HG03175 (cell line): ENCODE measurements around the gene ABCF3.

Source experiments
- ATAC-seq: cut with Tn5 transposase; IDR thresholded peaks from one replicate; pipeline ENCODE4 v1.9.1; 2021; ENCODE audit warnings: mild to moderate bottlenecking, moderate library complexity; ENCODE audit not compliant: unreplicated experiment

ABCF3 gene

GRCh38 chr3:184230081-184230602 lies 44.1 kb downstream of the ABCF3 start:
- ATAC-seq, result no peak

GRCh38 chr3:184230603-184231528 lies 44.9 kb downstream of the ABCF3 start:
- ATAC-seq, result no peak

DNA sequence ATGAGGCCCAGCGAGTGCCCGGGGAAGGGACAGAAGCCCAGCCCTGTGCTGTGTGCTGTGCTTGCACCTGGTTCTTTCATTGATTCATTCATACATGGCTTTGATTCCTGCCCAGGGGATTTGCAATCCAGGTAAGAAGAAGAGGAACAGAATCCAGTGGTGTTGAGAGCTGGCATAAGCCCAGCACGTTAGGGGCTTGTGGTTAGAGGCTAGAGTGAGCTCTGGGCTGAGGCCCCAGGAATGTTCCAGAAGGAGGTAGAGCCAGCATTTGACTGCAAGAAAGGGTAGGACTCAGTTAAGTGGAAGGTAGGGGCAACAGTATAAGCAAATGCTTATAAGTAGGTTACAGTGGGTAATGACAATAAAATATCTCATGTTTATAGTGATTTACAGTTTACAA lies 45.7 kb downstream of the ABCF3 start:
- ATAC-seq, result no peak

GRCh38 chr3:184233127-184233843 lies 47.3 kb downstream of the ABCF3 start:
- no peak for ATAC-seq

GRCh38 chr3:184234224-184234623 lies 48.2 kb downstream of the ABCF3 start:
- no peak for ATAC-seq

DNA sequence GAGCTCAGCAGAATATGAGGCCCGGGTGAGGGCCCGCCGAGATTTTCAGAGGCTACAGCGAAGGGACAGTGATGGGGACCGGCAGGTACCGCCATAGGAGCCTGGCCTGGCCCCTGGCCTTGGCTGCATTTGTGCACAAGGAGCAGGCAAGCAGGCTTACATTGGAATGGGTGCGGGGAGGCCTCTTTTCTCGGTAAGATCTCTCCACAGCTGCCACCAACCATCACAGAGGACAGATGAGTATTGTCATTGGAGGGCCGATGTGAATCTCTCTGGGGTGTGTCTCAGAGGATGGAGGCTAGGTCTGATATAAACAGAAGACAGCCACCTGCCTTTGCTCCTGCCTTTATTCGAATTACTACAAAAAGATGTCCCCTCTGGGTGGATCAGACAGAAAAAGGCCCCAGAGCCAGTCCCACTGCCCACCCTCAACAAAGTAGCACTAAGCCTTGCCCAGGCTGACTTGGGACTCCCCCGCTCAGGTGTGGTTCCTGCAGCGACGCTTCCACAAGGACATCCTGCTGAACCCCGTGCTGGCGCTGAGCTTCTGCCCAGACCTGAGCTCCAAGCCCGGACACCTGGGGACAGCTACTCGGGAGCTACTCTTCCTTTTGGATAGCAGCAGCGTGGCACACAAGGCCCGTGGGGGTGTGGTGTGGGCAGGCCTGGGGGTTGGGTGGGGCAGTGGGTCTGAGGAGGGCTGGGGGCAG lies 48.8 kb downstream of the ABCF3 start:
- no peak for ATAC-seq

- no peak for ATAC-seq
Measured at GRCh38 chr3:184235381-184236032, 49.5 kb downstream of the ABCF3 start.

DNA sequence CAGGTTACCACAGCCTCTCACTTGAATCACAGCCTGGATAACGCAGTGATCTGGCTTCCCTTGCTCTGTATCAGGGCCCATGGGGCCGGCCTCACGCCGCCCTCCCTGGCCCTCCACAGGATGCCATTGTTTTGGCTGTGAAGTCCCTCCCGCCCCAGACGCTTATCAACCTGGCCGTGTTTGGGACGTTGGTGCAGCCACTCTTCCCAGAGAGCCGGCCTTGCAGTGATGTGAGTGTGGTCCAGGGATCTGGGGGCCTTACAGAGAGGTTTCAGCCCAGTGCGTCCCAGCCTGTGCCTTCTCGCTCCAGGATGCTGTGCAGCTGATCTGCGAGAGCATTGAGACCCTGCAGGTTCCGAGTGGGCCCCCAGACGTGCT lies 50.0 kb downstream of the ABCF3 start:
- no peak for ATAC-seq

DNA sequence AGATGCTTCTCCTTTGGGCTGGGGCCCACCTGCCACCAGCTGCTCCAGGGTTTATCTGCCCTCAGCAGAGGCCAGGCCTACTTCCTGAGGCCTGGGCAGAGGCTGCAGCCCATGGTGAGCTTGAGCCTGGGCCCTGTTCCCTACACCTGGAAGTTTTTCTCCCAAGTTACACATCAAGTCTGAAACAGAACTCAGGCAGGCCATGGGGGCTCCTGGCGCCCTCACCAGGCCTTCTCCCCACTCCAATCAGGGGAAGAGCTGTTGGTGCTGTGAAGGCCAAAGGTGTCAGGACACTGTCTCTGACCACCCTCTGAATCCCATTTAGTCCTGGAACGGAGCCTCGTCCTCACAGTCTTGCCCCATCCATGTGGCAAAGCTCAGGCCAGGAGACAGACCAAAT lies 50.6 kb downstream of the ABCF3 start:
- ATAC-seq, result no peak

- ATAC-seq, result no peak
Measured at GRCh38 chr3:184237211-184237610, 51.2 kb downstream of the ABCF3 start.

GRCh38 chr3:184237807-184238206 lies 51.8 kb downstream of the ABCF3 start:
- no peak for ATAC-seq

DNA sequence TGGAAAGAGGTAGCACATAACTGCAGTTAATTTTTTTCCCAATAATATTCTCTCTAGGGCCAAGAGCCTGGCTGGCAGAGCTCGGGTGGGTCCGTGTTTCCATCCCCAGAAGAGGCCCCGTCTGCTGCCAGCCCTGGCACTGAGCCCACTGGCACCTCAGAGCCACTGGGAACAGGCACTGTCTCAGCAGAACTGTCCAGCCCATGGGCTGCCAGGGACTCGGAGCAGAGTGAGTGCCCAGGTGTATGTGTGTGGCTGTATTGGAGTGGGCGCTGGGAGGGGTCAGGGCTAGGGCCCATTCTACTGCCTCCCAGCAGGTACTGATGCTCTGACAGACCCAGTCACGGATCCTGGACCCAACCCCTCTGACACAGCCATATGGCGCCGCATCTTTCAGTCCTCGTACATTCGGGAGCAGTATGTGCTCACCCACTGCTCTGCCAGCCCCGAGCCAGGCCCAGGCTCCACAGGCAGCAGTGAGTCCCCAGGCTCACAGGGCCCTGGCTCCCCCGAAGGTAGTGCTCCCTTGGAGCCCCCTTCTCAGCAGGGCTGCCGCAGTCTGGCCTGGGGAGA lies 52.3 kb downstream of the ABCF3 start:
- no peak for ATAC-seq

GRCh38 chr3:184239221-184239620 lies 53.2 kb downstream of the ABCF3 start:
- ATAC-seq, result no peak

DNA sequence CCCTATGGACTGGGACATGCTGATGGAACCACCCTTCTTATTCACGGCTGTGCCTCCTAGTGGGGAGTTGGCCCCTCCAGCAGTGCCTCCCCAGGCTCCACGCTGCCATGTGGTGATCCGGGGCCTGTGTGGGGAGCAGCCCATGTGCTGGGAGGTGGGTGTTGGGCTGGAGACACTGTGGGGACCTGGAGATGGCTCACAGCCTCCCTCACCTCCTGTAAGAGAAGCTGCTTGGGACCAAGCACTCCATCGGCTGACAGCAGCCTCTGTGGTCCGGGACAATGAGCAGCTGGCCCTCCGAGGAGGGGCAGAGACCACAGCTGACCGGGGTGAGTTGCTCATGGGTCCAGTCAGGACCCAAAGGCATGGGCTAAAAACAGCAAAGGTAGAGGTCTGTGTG lies 53.7 kb downstream of the ABCF3 start:
- ATAC-seq, result no peak

GRCh38 chr3:184240384-184241140 lies 54.6 kb downstream of the ABCF3 start:
- no peak for ATAC-seq

DNA sequence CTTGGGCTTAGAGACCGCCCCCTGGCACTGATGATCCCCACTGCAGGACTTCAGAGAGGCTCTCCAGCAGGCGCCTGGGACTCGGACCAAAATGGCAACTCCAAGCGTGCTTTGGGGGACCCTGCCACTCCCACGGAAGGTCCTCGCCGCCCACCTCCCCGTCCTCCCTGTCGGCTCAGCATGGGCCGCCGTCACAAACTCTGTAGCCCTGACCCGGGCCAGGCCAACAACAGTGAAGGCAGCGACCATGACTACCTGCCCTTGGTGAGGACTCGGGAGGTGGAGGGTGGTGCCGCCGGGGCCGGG lies 55.1 kb downstream of the ABCF3 start:
- no peak for ATAC-seq

DNA sequence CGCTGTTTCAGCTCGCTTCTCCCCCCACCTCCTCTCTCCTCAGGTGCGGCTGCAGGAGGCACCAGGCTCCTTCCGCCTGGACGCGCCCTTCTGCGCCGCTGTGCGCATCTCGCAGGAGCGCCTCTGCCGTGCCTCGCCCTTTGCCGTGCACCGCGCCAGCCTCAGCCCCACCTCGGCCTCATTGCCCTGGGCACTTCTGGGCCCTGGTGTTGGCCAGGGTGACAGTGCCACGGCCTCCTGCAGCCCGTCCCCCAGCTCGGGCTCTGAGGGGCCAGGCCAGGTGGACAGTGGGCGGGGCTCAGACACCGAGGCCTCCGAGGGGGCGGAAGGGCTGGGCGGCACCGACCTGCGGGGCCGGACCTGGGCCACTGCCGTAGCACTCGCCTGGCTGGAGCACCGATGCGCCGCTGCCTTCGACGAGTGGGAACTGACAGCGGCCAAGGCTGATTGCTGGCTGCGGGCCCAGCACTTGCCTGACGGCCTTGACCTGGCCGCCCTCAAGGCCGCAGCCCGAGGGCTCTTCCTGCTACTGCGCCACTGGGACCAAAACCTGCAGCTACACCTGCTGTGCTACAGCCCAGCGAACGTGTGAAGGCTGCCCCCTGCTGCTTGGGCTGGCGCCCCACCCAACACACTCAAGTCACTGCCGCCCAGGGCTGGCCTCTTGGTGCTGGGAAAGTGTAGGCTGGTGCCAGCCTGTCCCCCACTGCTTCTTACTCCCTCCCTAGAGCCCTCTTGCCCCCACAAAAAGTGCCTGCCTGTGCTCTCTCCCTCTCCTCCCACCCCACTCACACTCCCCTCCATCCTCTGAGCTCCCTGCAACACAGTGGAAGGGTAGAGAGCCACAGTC lies 55.7 kb downstream of the ABCF3 start:
- ATAC-seq, result no peak

DNA sequence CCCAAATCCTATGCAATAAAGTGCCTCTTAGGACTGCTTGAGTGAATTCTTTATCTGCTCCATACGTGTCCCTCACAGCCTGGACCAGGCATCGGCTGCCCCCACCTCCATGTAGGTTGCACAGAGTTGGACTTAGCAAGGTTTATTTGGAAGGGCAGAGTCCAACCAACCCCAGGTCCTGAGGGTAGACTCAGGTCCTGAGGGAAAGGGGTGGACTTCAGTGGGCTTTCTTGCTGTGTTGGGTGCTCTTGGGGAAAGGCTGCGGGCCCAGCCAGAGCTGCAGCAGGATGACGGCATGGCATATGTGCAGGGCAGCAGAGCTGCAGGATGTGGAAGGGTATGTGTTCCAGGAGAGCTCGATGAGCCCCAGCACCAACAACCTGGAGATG lies 56.3 kb downstream of the ABCF3 start:
- no peak for ATAC-seq
